ENCODE measurements around the gene AIRE. TPM values are rescaled to one million over a fixed set of nuclear protein-coding genes. Genes with fewer than 3 reads are reported as not detected.
"Not testable (repeated sequence)": the region's sequence is repeated elsewhere in the genome, so short reads cannot be mapped to it uniquely, and the experiment has no call there.

The AIRE gene
- total RNA-seq (2021) (not detected in 2 replicates), Bru-seq, nascent RNA (not detected), BruChase-seq, experiment 1, labeled RNA remaining after a 2-hour chase (not detected), BruChase-seq, experiment 2, labeled RNA remaining after a 6-hour chase (not detected)
- long read RNA-seq: 0 reads

DNA sequence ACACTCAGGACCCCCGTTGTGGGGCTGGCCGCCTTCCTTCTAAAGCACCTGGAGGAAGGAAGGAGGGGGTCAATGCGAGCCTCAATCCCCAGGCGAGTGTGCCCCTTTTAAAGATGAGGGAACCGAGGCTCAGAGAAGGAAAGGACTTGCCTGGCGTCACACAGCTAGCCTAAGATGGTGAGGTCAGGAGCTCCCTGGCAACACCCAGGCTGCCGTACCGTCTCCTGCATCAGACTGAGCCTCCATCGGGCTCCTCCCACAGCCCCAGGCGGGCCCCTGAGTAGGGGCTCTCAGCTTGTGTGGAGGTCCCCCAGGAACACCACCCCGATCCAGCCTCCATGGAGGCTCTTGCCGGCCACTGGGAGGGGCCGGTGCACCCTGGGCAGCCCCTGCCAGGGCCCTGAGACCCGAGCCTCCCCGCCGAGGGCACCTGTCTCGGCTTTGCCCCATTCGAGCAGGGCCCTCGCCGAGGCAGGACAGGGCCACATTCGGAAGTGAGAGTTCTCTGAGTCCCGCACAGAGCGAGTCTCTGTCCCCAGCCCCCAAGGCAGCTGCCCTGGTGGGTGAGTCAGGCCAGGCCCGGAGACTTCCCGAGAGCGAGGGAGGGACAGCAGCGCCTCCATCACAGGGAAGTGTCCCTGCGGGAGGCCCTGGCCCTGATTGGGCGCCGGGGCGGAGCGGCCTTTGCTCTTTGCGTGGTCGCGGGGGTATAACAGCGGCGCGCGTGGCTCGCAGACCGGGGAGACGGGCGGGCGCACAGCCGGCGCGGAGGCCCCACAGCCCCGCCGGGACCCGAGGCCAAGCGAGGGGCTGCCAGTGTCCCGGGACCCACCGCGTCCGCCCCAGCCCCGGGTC, at the start of gene AIRE:
AIRE (plus strand) TSS at position 739 of the 855 bp plus-strand sequence. CDS start 131 bp downstream, outside the sequence.
- Histone ChIP-seq H3K27ac (ENCODE audit: low read depth, low read length, poor library complexity, severe bottlenecking) (no peak within 1 kb of the TSS), H3K36me3 (ENCODE audit: insufficient read depth, low read length, poor library complexity, severe bottlenecking) (no peaks in the 10 kb centered on the region), H3K9me3 (ENCODE audit: low read depth, low read length, poor library complexity, severe bottlenecking) (no peaks in the 10 kb centered on the region), H3K4me1 (ENCODE audit: insufficient read depth, low read length, poor library complexity, severe bottlenecking) (no peaks in the 10 kb centered on the region), H3K27me3 (replicated peaks; ENCODE audit: insufficient read depth, low read depth, low read length, poor library complexity) (peaks cover 17% of the 10 kb centered on the region), H3K4me3 (ENCODE audit: low read depth, low read length, poor library complexity, severe bottlenecking) (no peak within 1 kb of the TSS)
- intact Hi-C loops (cut with micrococcal nuclease; ENCODE audit: unreplicated experiment): no loop called here
- no TSS peak for BruUV-seq (replicated peaks)
- CTCF ChIA-PET: no interaction called here
- POLR2A ChIA-PET (ENCODE audit: low non-redundant PET): no interaction called here
- no peak for DNase-seq (ENCODE audit: low spot score)
- no peak for TF ChIP-seq EZH2 (IDR thresholded peaks at IDR 0.05; ENCODE audit: borderline replicate concordance, low read depth, low read length, poor library complexity, severe bottlenecking)
- TF ChIP-seq, protein P1, sequence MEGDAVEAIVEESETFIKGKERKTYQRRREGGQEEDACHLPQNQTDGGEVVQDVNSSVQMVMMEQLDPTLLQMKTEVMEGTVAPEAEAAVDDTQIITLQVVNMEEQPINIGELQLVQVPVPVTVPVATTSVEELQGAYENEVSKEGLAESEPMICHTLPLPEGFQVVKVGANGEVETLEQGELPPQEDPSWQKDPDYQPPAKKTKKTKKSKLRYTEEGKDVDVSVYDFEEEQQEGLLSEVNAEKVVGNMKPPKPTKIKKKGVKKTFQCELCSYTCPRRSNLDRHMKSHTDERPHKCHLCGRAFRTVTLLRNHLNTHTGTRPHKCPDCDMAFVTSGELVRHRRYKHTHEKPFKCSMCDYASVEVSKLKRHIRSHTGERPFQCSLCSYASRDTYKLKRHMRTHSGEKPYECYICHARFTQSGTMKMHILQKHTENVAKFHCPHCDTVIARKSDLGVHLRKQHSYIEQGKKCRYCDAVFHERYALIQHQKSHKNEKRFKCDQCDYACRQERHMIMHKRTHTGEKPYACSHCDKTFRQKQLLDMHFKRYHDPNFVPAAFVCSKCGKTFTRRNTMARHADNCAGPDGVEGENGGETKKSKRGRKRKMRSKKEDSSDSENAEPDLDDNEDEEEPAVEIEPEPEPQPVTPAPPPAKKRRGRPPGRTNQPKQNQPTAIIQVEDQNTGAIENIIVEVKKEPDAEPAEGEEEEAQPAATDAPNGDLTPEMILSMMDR (conservative IDR thresholded peaks at IDR 0.05; ENCODE audit: low read depth, low read length): no peak

DNA sequence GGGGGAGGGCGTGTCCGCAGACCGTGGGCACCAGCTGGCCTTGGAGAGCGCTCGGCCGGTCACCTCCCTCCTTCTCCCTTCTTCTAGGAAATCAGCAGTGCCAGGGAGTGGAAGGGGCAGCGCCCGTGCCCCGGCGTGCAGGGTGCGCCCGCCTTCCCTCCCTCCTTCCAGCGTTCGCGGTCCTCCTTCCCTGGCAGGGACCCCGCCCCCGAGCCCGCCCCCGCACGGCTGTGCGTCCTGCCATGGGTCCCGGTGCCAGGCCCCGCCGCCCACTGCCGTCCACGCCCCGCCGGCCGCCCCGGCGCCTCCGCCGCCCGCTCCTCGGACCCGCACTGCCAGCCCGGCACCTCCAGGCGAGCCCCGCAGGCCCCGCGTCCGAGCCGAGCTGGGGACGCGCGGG, 45.3 kb upstream of the AIRE start:
- POLR2A ChIA-PET (ENCODE audit: low non-redundant PET); H3K4me3 ChIP-seq (ENCODE audit: low read depth, low read length, poor library complexity, severe bottlenecking); H3K4me1 ChIP-seq (ENCODE audit: insufficient read depth, low read length, poor library complexity, severe bottlenecking); BruUV-seq (replicated peaks); H3K27me3 ChIP-seq (replicated peaks; ENCODE audit: insufficient read depth, low read depth, low read length, poor library complexity); CTCF ChIA-PET; intact Hi-C loops (cut with micrococcal nuclease; ENCODE audit: unreplicated experiment); DNase-seq (ENCODE audit: low spot score); H3K9me3 ChIP-seq (ENCODE audit: low read depth, low read length, poor library complexity, severe bottlenecking); H3K27ac ChIP-seq (ENCODE audit: low read depth, low read length, poor library complexity, severe bottlenecking); H3K36me3 ChIP-seq (ENCODE audit: insufficient read depth, low read length, poor library complexity, severe bottlenecking): not testable (repeated sequence)

DNA sequence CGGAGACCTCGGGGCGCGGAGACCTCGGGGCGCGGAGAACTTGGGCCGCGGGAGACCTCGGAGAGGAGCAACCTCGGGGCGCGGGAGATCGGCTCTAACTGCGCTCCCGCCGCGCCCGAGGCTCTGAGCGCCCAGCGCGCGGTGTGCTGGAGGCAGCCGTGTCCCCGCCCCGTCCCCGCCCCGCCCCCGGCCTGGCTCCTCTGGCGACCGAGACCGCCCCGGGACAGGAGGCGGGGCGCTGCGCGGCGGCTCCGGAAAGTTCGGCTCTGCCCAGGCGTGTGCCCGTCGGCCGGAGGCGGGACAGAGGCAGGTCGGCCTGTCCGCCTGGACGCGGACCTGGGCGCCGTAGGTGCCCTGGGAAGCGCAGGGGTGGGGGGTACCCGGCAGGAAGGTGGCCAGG, 44.8 kb upstream of the AIRE start, which contains the start of gene ICOSLG:
ICOSLG (minus strand) TSS at position 102 of the 400 bp plus-strand sequence. CDS start 126 bp downstream, outside the sequence.
- H3K4me3 ChIP-seq (ENCODE audit: low read depth, low read length, poor library complexity, severe bottlenecking); BruUV-seq (replicated peaks); DNase-seq (ENCODE audit: low spot score); intact Hi-C loops (cut with micrococcal nuclease; ENCODE audit: unreplicated experiment); H3K27ac ChIP-seq (ENCODE audit: low read depth, low read length, poor library complexity, severe bottlenecking); POLR2A ChIA-PET (ENCODE audit: low non-redundant PET); H3K27me3 ChIP-seq (replicated peaks; ENCODE audit: insufficient read depth, low read depth, low read length, poor library complexity); H3K36me3 ChIP-seq (ENCODE audit: insufficient read depth, low read length, poor library complexity, severe bottlenecking); CTCF ChIA-PET; H3K4me1 ChIP-seq (ENCODE audit: insufficient read depth, low read length, poor library complexity, severe bottlenecking); H3K9me3 ChIP-seq (ENCODE audit: low read depth, low read length, poor library complexity, severe bottlenecking): not testable (repeated sequence)

DNA sequence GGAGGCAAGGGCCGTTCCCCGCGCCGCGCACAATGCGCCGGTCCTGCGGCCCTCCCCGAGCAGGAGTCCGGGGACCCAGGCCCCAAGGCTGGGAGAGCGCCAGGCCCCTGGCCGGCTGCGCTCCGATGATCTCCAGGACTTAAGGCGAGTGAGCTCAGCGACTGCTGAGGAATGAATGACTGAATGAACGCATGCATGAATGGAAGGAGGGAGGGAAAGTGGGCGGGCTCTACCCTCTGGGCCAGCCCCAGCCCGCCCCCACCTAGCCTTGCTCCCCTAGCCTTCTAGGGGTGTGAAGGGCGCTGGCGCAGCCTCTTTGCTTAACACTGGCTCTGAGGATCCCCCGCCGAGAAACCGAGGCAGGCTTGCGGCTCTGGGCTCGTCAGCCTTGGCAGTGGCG, 44.4 kb upstream of the AIRE start:
- H3K4me3 ChIP-seq (ENCODE audit: low read depth, low read length, poor library complexity, severe bottlenecking); H3K9me3 ChIP-seq (ENCODE audit: low read depth, low read length, poor library complexity, severe bottlenecking); CTCF ChIA-PET; BruUV-seq (replicated peaks); H3K27ac ChIP-seq (ENCODE audit: low read depth, low read length, poor library complexity, severe bottlenecking); H3K36me3 ChIP-seq (ENCODE audit: insufficient read depth, low read length, poor library complexity, severe bottlenecking); DNase-seq (ENCODE audit: low spot score); intact Hi-C loops (cut with micrococcal nuclease; ENCODE audit: unreplicated experiment); H3K4me1 ChIP-seq (ENCODE audit: insufficient read depth, low read length, poor library complexity, severe bottlenecking); H3K27me3 ChIP-seq (replicated peaks; ENCODE audit: insufficient read depth, low read depth, low read length, poor library complexity); POLR2A ChIA-PET (ENCODE audit: low non-redundant PET): not testable (repeated sequence)

DNA sequence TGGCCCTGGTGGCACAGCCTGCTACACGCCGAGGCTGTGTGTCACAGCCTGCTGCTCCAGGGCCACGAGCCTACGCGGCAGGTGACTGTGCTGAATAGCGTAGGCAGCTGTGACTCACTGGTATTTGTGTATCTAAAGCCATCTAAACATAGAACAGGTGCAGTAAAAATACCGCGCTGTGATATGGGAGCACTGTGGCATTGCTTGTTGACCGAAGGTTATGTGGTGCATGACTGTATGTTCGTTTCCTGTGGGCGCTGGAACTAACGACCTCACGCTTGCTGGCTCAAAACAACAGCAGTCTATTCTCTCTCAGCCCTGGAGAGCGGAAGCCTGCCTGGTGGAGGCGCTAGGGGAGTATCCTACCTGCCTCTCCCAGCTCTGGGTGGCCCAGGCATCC, 41.7 kb upstream of the AIRE start:
- CTCF ChIA-PET; BruUV-seq (replicated peaks); DNase-seq (ENCODE audit: low spot score): not testable (repeated sequence)

DNA sequence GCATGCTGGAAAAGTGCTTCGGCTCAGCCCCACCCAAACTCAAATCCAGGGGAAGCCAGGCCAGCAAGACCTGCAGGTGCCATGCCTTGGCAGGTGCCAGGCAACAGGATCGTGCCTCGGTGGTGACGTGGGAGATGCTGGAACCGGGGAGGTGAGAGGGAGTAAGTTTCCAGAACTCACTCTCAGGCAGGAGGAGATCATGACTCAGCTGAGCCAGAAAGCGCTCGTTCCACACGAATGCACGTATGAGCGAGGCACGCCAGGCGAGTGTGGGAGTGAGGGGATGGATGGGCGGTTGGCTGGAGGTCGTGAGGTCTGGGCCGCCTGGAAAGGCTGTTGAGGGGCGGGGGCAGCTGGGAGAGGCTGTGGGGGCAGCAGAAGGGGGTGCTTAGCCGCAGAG, 37.8 kb upstream of the AIRE start:
- H3K4me1 ChIP-seq (ENCODE audit: insufficient read depth, low read length, poor library complexity, severe bottlenecking); H3K4me3 ChIP-seq (ENCODE audit: low read depth, low read length, poor library complexity, severe bottlenecking); BruUV-seq (replicated peaks); intact Hi-C loops (cut with micrococcal nuclease; ENCODE audit: unreplicated experiment); H3K27me3 ChIP-seq (replicated peaks; ENCODE audit: insufficient read depth, low read depth, low read length, poor library complexity); H3K36me3 ChIP-seq (ENCODE audit: insufficient read depth, low read length, poor library complexity, severe bottlenecking); H3K9me3 ChIP-seq (ENCODE audit: low read depth, low read length, poor library complexity, severe bottlenecking); DNase-seq (ENCODE audit: low spot score); POLR2A ChIA-PET (ENCODE audit: low non-redundant PET); CTCF ChIA-PET; H3K27ac ChIP-seq (ENCODE audit: low read depth, low read length, poor library complexity, severe bottlenecking): not testable (repeated sequence)

More for the DNA sequence above, 41.7 kb upstream of the AIRE start:
- intact Hi-C loops (cut with micrococcal nuclease; ENCODE audit: unreplicated experiment); H3K36me3 ChIP-seq (ENCODE audit: insufficient read depth, low read length, poor library complexity, severe bottlenecking); POLR2A ChIA-PET (ENCODE audit: low non-redundant PET); H3K4me3 ChIP-seq (ENCODE audit: low read depth, low read length, poor library complexity, severe bottlenecking); H3K27ac ChIP-seq (ENCODE audit: low read depth, low read length, poor library complexity, severe bottlenecking); H3K4me1 ChIP-seq (ENCODE audit: insufficient read depth, low read length, poor library complexity, severe bottlenecking); H3K27me3 ChIP-seq (replicated peaks; ENCODE audit: insufficient read depth, low read depth, low read length, poor library complexity); H3K9me3 ChIP-seq (ENCODE audit: low read depth, low read length, poor library complexity, severe bottlenecking): not testable (repeated sequence)

Data from A673 (cell line).